HEK293T (cell line): ENCODE measurements around the gene IP6K3.

Experiments used
- BHLHE40 ChIP-seq: fragments of 450-650 bp; IDR thresholded peaks from 2 replicates; pipeline ENCODE4 v1.6.1; 2016; ENCODE audit warnings: mild to moderate bottlenecking, moderate library complexity, borderline replicate concordance
- FOXM1 ChIP-seq: fragments of 450-650 bp; IDR thresholded peaks from 2 replicates; pipeline ENCODE4 v1.6.1; 2017; ENCODE audit warnings: mild to moderate bottlenecking, borderline replicate concordance
- LEF1 ChIP-seq: fragments of 450-650 bp; IDR thresholded peaks from 2 replicates; pipeline ENCODE4 v1.6.1; 2017; ENCODE audit warnings: mild to moderate bottlenecking, borderline replicate concordance
- SP1 ChIP-seq: fragments of 450-650 bp; IDR thresholded peaks from 2 replicates; pipeline ENCODE4 v1.6.1; 2017
- SUZ12 ChIP-seq: fragments of 450-650 bp; IDR thresholded peaks from 2 replicates; pipeline ENCODE4 v1.6.1; 2016; ENCODE audit warnings: mild to moderate bottlenecking

- TF ChIP-seq BHLHE40, result no peak
- no peak for TF ChIP-seq FOXM1
- no peak for TF ChIP-seq SP1
- no peak for TF ChIP-seq SUZ12
- TF ChIP-seq LEF1, result no peak
These were observed 40.6 kb downstream of the IP6K3 start for GRCh38 chr6:33705955-33706725.
